IPS-NIHi7 (cell line): ENCODE measurements around the gene DPYD.

Experiments
- DNase-seq: peaks from one replicate; pipeline ENCODE4 v3.0.0; 2012; ENCODE audit warnings: mixed read lengths; ENCODE audit errors: extremely low spot score

The DPYD gene

GRCh38 chr1:97906567-97907241 is 14.1 kb downstream of the DPYD start:
- peak; percentile 8 for DNase-seq

GRCh38 chr1:97905141-97905940 is 15.5 kb downstream of the DPYD start:
- no peak for DNase-seq

GRCh38 chr1:97904534-97904933 is 16.3 kb downstream of the DPYD start:
- no peak for DNase-seq

GRCh38 chr1:97903626-97904025 is 17.2 kb downstream of the DPYD start:
- DNase-seq = no peak

- DNase-seq = no peak
Measured at GRCh38 chr1:97902067-97902466, 18.8 kb downstream of the DPYD start.

GRCh38 chr1:97901017-97901658 is 19.7 kb downstream of the DPYD start:
- no peak for DNase-seq

GRCh38 chr1:97898948-97899347 is 21.9 kb downstream of the DPYD start:
- DNase-seq = no peak

- DNase-seq = no peak
Measured at GRCh38 chr1:97895278-97895677, 25.6 kb downstream of the DPYD start.

- no peak for DNase-seq
Measured at GRCh38 chr1:97893844-97894243, 27.0 kb downstream of the DPYD start.

GRCh38 chr1:97886199-97886598 is 34.6 kb downstream of the DPYD start:
- DNase-seq = no peak

- no peak for DNase-seq
Measured at GRCh38 chr1:97883823-97884222, 37.0 kb downstream of the DPYD start.

GRCh38 chr1:97877307-97877706 is 43.5 kb downstream of the DPYD start:
- DNase-seq = no peak

- no peak for DNase-seq
Measured at GRCh38 chr1:97875996-97876395, 44.8 kb downstream of the DPYD start.

GRCh38 chr1:97870589-97870988 is 50.2 kb downstream of the DPYD start:
- no peak for DNase-seq

- DNase-seq = no peak
Measured at GRCh38 chr1:97869441-97869840, 51.4 kb downstream of the DPYD start.

GRCh38 chr1:97867127-97867526 is 53.7 kb downstream of the DPYD start:
- no peak for DNase-seq

- DNase-seq = no peak
Measured at GRCh38 chr1:97864615-97865014, 56.2 kb downstream of the DPYD start.

- DNase-seq = no peak
Measured at GRCh38 chr1:97853221-97853620, 67.6 kb downstream of the DPYD start.

GRCh38 chr1:97849345-97850340 is 71.2 kb downstream of the DPYD start:
- DNase-seq = no peak

GRCh38 chr1:97845805-97846204 is 75.0 kb downstream of the DPYD start:
- DNase-seq = no peak

- DNase-seq = no peak
Measured at GRCh38 chr1:97844552-97845089, 76.2 kb downstream of the DPYD start.
